EL (cell line): ENCODE results near the gene SLC25A42.
"Not testable (repeated sequence)": the region's sequence is repeated elsewhere in the genome, so short reads cannot be mapped to it uniquely, and the experiment has no call there.

ENCODE experiments used
- DNase-seq: peaks from one replicate; pipeline ENCODE4 v3.0.0-alpha.2; 2016

The SLC25A42 gene

DNA sequence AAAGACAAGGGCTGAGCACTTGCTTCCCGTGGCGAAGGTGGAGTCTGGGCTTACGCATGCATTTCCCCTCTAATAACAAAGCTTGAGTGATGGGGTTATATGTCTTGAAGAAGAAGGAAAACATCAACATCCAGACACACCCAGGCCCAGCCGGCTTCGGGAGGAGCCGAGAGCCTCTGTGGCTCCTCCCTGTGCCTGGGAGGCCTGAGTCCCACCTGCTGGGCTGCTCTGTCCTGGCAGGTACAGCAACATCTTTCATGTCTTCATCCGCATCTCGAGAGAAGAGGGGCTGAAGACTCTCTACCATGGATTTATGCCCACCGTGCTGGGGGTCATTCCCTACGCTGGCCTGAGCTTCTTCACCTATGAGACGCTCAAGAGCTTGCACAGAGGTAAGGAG lies 43.9 kb downstream of the SLC25A42 start:
- DNase-seq = no peak

- peak; percentile 40 for DNase-seq
Observed at GRCh38 chr19:19109601-19110000, 45.8 kb downstream of the SLC25A42 start.

DNA sequence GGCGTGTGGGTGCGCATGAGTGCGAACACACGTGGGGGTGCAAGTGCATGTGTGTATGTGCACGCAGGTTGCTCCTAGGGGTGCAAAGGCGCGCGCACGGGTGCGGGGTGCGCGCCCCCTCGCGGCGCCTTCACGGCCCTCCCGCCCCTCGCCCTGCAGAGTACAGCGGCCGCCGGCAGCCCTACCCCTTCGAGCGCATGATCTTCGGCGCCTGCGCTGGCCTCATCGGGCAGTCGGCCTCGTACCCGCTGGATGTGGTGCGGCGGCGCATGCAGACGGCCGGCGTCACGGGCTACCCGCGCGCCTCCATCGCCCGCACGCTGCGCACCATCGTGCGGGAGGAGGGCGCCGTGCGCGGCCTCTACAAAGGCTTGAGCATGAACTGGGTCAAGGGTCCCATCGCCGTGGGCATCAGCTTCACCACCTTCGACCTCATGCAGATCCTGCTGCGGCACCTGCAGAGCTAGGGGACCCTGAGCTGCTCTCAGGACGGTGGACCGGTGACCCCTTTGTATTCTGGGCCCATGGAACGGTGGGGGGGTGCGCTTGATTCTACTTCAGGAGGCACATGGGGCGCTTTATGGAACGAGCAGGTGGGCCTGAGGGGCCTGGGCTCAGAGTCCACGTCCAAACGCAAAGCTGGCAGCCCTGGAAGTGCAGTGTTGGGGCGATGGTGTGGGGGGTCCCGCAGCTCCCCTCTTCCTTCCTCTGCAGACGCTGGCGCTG lies 46.8 kb downstream of the SLC25A42 start:
- no peak for DNase-seq

DNA sequence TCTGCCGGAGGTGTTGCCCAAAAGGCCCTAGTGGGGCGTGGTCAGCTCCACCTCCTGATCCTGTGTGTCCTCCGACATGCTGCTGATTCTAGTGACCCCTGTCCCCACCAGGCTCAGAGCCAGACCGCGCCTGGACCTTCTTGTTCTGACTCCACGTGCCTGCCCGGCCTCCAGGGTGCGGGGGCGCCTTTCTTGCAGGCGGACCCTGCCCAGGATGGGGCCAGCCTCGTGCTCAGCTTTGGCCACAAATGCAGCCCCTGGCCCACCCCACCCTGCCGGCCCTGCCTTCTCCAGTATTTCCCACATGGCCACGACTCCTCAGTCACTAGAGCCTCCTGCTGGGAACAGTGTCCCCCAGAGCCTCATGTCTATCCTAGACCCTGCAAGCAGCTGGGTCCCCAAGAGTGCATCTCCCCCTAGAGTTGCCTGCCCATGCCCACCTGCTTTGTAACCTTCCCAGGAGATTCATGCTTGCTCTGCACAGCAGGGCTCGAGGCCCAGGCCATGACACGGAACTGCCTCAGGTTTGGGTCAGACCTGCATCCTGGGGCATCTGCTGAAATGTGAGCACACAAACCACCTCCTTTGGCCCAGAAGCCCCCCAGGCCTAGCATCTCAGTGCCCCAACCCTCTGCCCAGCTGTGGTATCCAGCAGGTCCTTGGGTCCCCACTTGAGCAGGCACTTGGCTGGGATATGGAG lies 47.5 kb downstream of the SLC25A42 start:
- DNase-seq = no peak

DNA sequence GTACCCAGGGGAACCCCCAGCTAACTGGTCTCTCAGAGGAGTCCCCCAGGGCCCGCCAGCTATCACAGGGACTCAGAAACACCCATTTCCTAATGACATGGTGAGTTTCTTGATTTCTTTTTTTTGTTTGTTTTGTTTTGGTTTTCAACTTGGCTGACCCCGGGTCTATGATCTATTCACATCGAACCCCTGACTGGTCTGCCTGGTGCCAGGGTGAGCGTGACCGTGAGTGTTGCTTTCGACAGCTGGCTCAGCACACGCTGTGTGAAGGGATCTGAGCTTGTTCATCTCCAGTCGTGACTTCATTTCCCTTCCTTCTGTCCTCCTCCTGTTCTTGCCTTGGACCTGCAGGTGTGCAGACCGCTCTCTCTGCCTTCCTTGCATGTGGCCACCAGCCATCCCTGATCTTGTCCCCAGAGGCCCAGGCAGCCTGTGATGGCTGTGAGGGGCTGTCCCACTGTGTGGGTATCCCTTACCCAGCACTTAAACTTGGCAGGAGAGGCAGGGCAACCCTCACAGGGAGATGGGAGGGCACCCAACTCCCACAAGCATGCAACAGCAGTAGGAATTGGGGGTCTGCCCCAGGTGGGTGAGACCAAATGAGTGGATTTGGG lies 48.3 kb downstream of the SLC25A42 start:
- no peak for DNase-seq

- DNase-seq = peak; percentile 51
Observed at GRCh38 chr19:19113040-19113626, 49.3 kb downstream of the SLC25A42 start.

GRCh38 chr19:19115954-19116353 lies 52.2 kb downstream of the SLC25A42 start:
- peak; percentile 17 for DNase-seq

DNA sequence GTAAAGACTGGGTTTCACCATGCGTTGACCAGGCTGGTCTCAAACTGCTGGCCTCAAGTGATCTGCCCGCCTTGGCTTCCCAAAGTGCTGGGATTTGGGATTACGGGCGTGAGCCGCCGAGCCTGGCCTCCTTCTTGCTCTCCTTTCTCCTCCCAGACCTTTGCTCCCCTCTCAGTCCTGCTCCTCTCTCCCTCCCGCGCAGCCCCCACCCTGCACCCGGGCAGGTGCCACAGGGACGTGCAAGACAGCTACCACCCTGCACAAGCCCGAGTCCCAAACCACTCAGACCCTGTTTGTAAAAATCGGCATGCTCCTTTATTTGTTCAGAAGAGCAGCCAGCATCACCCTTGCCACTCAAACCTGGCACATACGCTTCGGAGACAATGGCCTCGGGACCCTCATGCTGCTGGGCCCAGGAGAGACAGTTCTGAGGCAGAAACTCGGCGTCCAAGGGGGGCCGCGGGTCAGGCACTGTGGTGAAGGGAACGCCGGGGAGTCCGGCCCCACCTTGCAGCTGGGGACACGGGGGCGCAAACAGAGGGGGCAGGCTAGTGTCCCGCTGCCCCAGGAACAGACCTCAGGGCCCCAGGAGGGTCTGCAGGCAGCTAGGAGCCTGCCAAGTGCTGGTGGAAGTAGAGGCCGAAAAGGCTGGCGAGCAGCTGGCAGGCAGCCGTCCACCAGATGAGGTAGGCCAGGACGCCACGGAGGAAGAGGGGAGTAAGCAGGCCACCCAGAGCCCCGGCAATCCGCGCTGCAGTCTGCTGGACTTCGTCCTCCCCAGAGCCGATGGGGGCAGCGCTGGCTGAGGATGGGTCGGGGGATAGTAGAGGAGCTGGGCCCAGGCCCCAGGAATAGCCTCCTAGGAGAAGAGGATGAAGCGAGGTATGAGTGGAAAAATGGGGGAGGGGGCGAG lies 55.8 kb downstream of the SLC25A42 start:
- DNase-seq = no peak

- peak; percentile 80 for DNase-seq
Observed at GRCh38 chr19:19120308-19121231, 56.8 kb downstream of the SLC25A42 start.

DNA sequence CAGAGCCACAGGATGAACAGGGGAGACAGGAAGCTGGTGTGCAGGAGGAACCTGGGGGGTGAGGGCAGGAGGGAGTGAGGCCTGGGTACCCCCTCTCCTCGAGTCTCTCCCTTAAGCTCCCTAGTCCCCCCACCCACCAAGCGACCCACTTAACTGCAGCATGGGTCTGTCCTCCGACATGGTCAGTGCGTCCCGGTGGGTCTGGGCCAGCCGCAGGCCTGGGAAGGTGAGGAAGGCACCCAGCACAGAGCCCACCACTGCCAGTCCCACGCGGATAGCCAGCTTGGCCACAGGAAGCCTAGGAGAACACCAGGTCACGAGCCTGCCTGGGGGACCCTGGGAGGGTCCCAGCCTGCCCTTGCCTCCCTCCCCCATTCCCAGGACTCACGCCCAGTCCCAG lies 57.6 kb downstream of the SLC25A42 start:
- no peak for DNase-seq

DNA sequence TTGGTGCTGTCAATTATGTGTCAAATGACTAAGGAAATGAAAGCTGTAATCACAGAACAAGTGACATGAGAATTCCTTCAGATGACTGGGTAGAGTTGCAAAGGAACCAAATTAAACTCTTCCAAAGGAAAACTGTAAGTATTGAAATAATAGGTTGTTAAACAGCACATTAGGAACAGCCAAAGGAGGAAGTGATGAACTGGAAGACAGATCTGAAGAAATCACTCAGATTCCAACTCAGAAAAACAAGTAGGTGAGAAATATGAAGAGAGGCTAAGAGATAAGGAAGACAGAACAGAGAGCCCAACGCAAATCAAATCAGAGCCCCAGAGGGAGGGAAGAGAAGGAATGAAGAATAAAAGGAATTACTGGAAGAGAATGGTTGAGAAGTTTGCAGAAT lies 59.1 kb downstream of the SLC25A42 start:
- no peak for DNase-seq

- DNase-seq = no peak
Observed at GRCh38 chr19:19123386-19123785, 59.6 kb downstream of the SLC25A42 start.

- DNase-seq = no peak
Observed at GRCh38 chr19:19126102-19126501, 62.3 kb downstream of the SLC25A42 start.

DNA sequence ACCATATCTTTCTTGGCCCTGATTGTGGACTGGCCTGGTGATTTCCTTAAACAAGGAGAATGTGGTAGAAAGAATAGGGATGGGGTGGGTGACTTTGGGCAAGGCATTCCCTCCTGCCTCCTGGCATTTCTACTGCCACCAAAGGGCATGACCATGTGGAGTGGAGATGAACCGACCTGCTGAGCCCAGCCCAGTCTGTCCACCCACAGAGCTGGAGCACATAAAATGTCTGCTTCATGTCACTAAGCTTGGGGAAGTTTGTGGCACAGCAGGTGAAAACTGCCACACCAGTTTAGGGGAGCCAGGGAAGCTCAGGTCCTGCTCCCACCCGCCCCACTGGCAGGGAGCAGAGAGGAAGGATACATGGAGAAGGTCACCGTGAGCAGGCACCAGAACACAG lies 68.2 kb downstream of the SLC25A42 start:
- no peak for DNase-seq

- no peak for DNase-seq
Observed at GRCh38 chr19:19132912-19133311, 69.1 kb downstream of the SLC25A42 start.

GRCh38 chr19:19133985-19134384 lies 70.2 kb downstream of the SLC25A42 start:
- no peak for DNase-seq

DNA sequence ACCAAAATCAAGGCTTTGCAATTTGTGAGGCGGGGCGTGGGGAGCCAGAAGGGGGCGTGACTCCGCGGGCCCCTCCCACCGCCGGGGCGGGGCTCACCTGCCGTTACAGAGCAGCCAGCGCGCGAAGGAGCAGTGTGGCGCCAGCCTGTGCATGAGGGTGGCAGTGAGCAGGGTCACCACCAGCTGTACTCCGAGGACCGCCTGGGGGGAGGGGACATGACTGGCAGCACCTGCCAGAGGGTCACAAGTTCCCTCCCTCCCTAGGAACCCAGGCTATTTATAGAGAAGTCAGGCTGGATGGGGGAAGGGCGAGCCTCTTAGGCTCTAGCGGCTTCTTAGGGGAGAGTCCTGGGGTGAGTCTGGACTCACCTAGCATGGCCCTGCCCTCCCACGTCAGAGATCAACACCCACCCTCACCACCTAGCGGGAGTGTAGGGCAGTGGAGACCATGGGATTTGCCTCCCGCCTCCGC lies 70.9 kb downstream of the SLC25A42 start:
- DNase-seq = no peak

- DNase-seq = not testable (repeated sequence)
Observed at GRCh38 chr19:19135713-19136112, 71.9 kb downstream of the SLC25A42 start.

- DNase-seq = peak; percentile 30
Observed at GRCh38 chr19:19137556-19138108, 73.8 kb downstream of the SLC25A42 start.

- peak; percentile 99 for DNase-seq
Observed at GRCh38 chr19:19138109-19138981, 74.6 kb downstream of the SLC25A42 start, which contains the start of gene TMEM161A. TSS of gene TMEM161A (minus strand) at chr19:19138478. CDS start at chr19:19138428, 50 bp downstream.
